ENCODE measurements around the gene FAM118B. TPM values are rescaled to one million over a fixed set of nuclear protein-coding genes. Genes with fewer than 3 reads are reported as not detected.

FAM118B gene
- total RNA-seq, 1 experiment from 2014 or later: 13.1 TPM

- intact Hi-C loops (cut with micrococcal nuclease; ENCODE audit: unreplicated experiment): no loop called here
- ChIA-PET CTCF (no interaction called here), POLR2A (ENCODE audit: unreplicated experiment) (no interaction called here)
- DNase-seq: no peak
- Histone ChIP-seq H3K9me2 (ENCODE audit: insufficient read depth) (no peaks in the 10 kb centered on the region), H3K27me3 (ENCODE audit: insufficient read depth, low read depth) (no peaks in the 10 kb centered on the region), H3K27ac (no peak overlapping the region), H3K36me3 (ENCODE audit: low read depth) (no peaks in the 10 kb centered on the region), H3K4me2 (no peak overlapping the region), H3K9me3 (ENCODE audit: insufficient read depth, low read depth) (no peaks in the 10 kb centered on the region; the same call in 1 of the 2 replicates), H2AFZ (no peak overlapping the region), H3K4me3 (no peak overlapping the region), H3K4me1 (replicated peaks; ENCODE audit: insufficient read depth) (peaks cover 18% of the 10 kb centered on the region), H3K79me2 (ENCODE audit: low read depth) (peaks cover 51% of the 10 kb centered on the region), H3F3A (ENCODE audit: insufficient read depth, low read depth) (0 out of 2 replicates have a peak, but pooled peaks cover 7% of the 10 kb centered on the region), H4K20me1 (ENCODE audit: insufficient read depth) (no peaks in the 10 kb centered on the region)
- BruUV-seq (replicated peaks): no TSS peak
- TF ChIP-seq EZH2 (IDR thresholded peaks at IDR 0.05; ENCODE audit: low read depth): no peak
- no peak for TF ChIP-seq CTCF (conservative IDR thresholded peaks at IDR 0.05)
These were observed 3.3 kb downstream of the FAM118B start for GRCh38 chr11:126214841-126215240.

GRCh38 chr11:126216526-126217305 is 5.1 kb downstream of the FAM118B start:
- H3K4me1 ChIP-seq (replicated peaks; ENCODE audit: insufficient read depth): peaks cover 9% of the 10 kb centered on the region
- H3K4me2 ChIP-seq: no peak overlapping the region
- DNase-seq: no peak
- H3K4me3 ChIP-seq: no peak overlapping the region
- peaks cover 44% of the 10 kb centered on the region for H3K79me2 ChIP-seq (ENCODE audit: low read depth)
- no TSS peak for BruUV-seq (replicated peaks)
- H3K27me3 ChIP-seq (ENCODE audit: insufficient read depth, low read depth): no peaks in the 10 kb centered on the region
- CTCF ChIA-PET: no interaction called here
- H3K9me2 ChIP-seq (ENCODE audit: insufficient read depth): no peaks in the 10 kb centered on the region
- intact Hi-C loops (cut with micrococcal nuclease; ENCODE audit: unreplicated experiment): no loop called here
- H3K36me3 ChIP-seq (ENCODE audit: low read depth): no peaks in the 10 kb centered on the region
- TF ChIP-seq CTCF (conservative IDR thresholded peaks at IDR 0.05): no peak
- TF ChIP-seq EZH2 (IDR thresholded peaks at IDR 0.05; ENCODE audit: low read depth): no peak
- 0 out of 2 replicates have a peak, but pooled peaks cover 7% of the 10 kb centered on the region for H3F3A ChIP-seq (ENCODE audit: insufficient read depth, low read depth)
- no peaks in the 10 kb centered on the region for H4K20me1 ChIP-seq (ENCODE audit: insufficient read depth)
- no peak overlapping the region for H2AFZ ChIP-seq
- POLR2A ChIA-PET (ENCODE audit: unreplicated experiment): no interaction called here
- H3K27ac ChIP-seq: no peak overlapping the region
- H3K9me3 ChIP-seq (ENCODE audit: insufficient read depth, low read depth): no peaks in the 10 kb centered on the region; the same call in 1 of the 2 replicates

- no peaks in the 10 kb centered on the region; the same call in 1 of the 2 replicates for H3K9me3 ChIP-seq (ENCODE audit: insufficient read depth, low read depth)
- H3F3A ChIP-seq (ENCODE audit: insufficient read depth, low read depth): 0 out of 2 replicates have a peak, but pooled peaks cover 7% of the 10 kb centered on the region
- no peaks in the 10 kb centered on the region for H3K36me3 ChIP-seq (ENCODE audit: low read depth)
- no peaks in the 10 kb centered on the region for H3K27me3 ChIP-seq (ENCODE audit: insufficient read depth, low read depth)
- intact Hi-C loops (cut with micrococcal nuclease; ENCODE audit: unreplicated experiment): no loop called here
- CTCF ChIA-PET: no interaction called here
- POLR2A ChIA-PET (ENCODE audit: unreplicated experiment): no interaction called here
- peaks cover 8% of the 10 kb centered on the region for H3K4me1 ChIP-seq (replicated peaks; ENCODE audit: insufficient read depth)
- TF ChIP-seq EZH2 (IDR thresholded peaks at IDR 0.05; ENCODE audit: low read depth): no peak
- TF ChIP-seq CTCF (conservative IDR thresholded peaks at IDR 0.05): no peak
- H2AFZ ChIP-seq: no peak overlapping the region
- no peaks in the 10 kb centered on the region for H3K9me2 ChIP-seq (ENCODE audit: insufficient read depth)
- H3K79me2 ChIP-seq (ENCODE audit: low read depth): peaks cover 42% of the 10 kb centered on the region
- H4K20me1 ChIP-seq (ENCODE audit: insufficient read depth): no peaks in the 10 kb centered on the region
- no peak for DNase-seq
- H3K4me3 ChIP-seq: no peak overlapping the region
- H3K4me2 ChIP-seq: no peak overlapping the region
- BruUV-seq (replicated peaks): no TSS peak
- H3K27ac ChIP-seq: no peak overlapping the region
These were observed 5.9 kb downstream of the FAM118B start for GRCh38 chr11:126217491-126217890.

All from PC-9 (cell line).